ENCODE measurements around the gene ACTN1.

GRCh38 chr14:68905107-68905895 is 73.8 kb downstream of the ACTN1 start:
- TF ChIP-seq EZH2 (IDR thresholded peaks at IDR 0.05; ENCODE audit: low read depth, unreplicated experiment), result no peak
- TF ChIP-seq CREB1 (CRISPR knock-in tag; IDR thresholded peaks at IDR 0.05; ENCODE audit: low read depth), result no peak
- no peak for TF ChIP-seq NANOG (IDR thresholded peaks at IDR 0.05; ENCODE audit: borderline replicate concordance)
- TF ChIP-seq CTCF (conservative IDR thresholded peaks at IDR 0.05; ENCODE audit: low read depth in 2 of 2), result no peak
- no peak for TF ChIP-seq STAT1 (IDR thresholded peaks at IDR 0.05; ENCODE audit: unreplicated experiment)
- TF ChIP-seq REST (IDR thresholded peaks at IDR 0.05; ENCODE audit: unreplicated experiment), result no peak
- TF ChIP-seq POLR2AphosphoS5 (IDR thresholded peaks at IDR 0.05; ENCODE audit: low read depth), result no peak
- TF ChIP-seq JUNB (IDR thresholded peaks at IDR 0.05; ENCODE audit: unreplicated experiment), result no peak
- TF ChIP-seq EZH2phosphoT487 (IDR thresholded peaks at IDR 0.05; ENCODE audit: unreplicated experiment), result no peak
